Measurements from ENCODE around the gene BLOC1S6.

GRCh38 chr15:45581919-45582318, 5.3 kb upstream of the BLOC1S6 start:
- no peak for TF ChIP-seq CTCF (IDR thresholded peaks at IDR 0.05 in 2 of 3, conservative IDR thresholded peaks at IDR 0.05 in 1 of 3; ENCODE audit: insufficient read depth in 2 of 3, low read depth in 1 of 3, low read length in 3 of 3)
- no peak for TF ChIP-seq CREB1 (IDR thresholded peaks at IDR 0.05)
- no peak for TF ChIP-seq CREB1 (CRISPR knock-in tag; IDR thresholded peaks at IDR 0.05)
- TF ChIP-seq ZBTB33 (CRISPR knock-in tag; IDR thresholded peaks at IDR 0.05) = no peak

Data from K562 (cell line).